HG02884 (cell line): Measurements from ENCODE around the gene POLD3.
"Not testable (repeated sequence)": the region's sequence is repeated elsewhere in the genome, so short reads cannot be mapped to it uniquely, and the experiment has no call there.

Experiments
- ATAC-seq: cut with Tn5 transposase; IDR thresholded peaks from one replicate; pipeline ENCODE4 v1.9.1; 2021; ENCODE audit warnings: mild to moderate bottlenecking, moderate library complexity; ENCODE audit not compliant: unreplicated experiment

The POLD3 gene

GRCh38 chr11:74581954-74582547 lies 10.3 kb upstream of the POLD3 start:
- no peak for ATAC-seq

- no peak for ATAC-seq
Observed at GRCh38 chr11:74583024-74583624, 9.3 kb upstream of the POLD3 start.

GRCh38 chr11:74590492-74590891 lies 1.9 kb upstream of the POLD3 start:
- ATAC-seq, result not testable (repeated sequence)

- no peak for ATAC-seq
Observed at GRCh38 chr11:74592063-74592440, 330 bp upstream of the POLD3 start.

GRCh38 chr11:74593463-74593862 lies 1.1 kb downstream of the POLD3 start:
- no peak for ATAC-seq

- no peak for ATAC-seq
Observed at GRCh38 chr11:74602637-74603556, 10.5 kb downstream of the POLD3 start.

- ATAC-seq, result no peak
Observed at GRCh38 chr11:74603845-74604244, 11.5 kb downstream of the POLD3 start.

- ATAC-seq, result no peak
Observed at GRCh38 chr11:74604311-74604710, 11.9 kb downstream of the POLD3 start.

GRCh38 chr11:74605403-74605802 lies 13.0 kb downstream of the POLD3 start:
- ATAC-seq, result no peak

- ATAC-seq, result no peak
Observed at GRCh38 chr11:74608431-74608830, 16.0 kb downstream of the POLD3 start.

- no peak for ATAC-seq
Observed at GRCh38 chr11:74611369-74611861, 19.0 kb downstream of the POLD3 start.

GRCh38 chr11:74612877-74613276 lies 20.5 kb downstream of the POLD3 start:
- ATAC-seq, result no peak

- ATAC-seq, result no peak
Observed at GRCh38 chr11:74615311-74615710, 22.9 kb downstream of the POLD3 start.

- ATAC-seq, result no peak
Observed at GRCh38 chr11:74615988-74616387, 23.6 kb downstream of the POLD3 start.

GRCh38 chr11:74620531-74620930 lies 28.1 kb downstream of the POLD3 start:
- no peak for ATAC-seq

GRCh38 chr11:74626130-74626529 lies 33.7 kb downstream of the POLD3 start:
- no peak for ATAC-seq

GRCh38 chr11:74626604-74627003 lies 34.2 kb downstream of the POLD3 start:
- ATAC-seq, result no peak

GRCh38 chr11:74627381-74627780 lies 35.0 kb downstream of the POLD3 start:
- ATAC-seq, result no peak

- no peak for ATAC-seq
Observed at GRCh38 chr11:74630043-74630442, 37.7 kb downstream of the POLD3 start.

GRCh38 chr11:74633406-74634393 lies 41.3 kb downstream of the POLD3 start:
- no peak for ATAC-seq

GRCh38 chr11:74634537-74634936 lies 42.2 kb downstream of the POLD3 start:
- ATAC-seq, result no peak
